Mesenchymal stem cell (in vitro differentiated cells and primary cell): Measurements from ENCODE around the gene KRTAP5-8.

ENCODE experiments used
- DNase-seq: peaks from one replicate; pipeline ENCODE4 v3.0.0-alpha.2; 2013
- H2AFZ ChIP-seq: one replicate; pipeline ENCODE4 v1.6.1; 2013; ENCODE audit warnings: low read depth, mild to moderate bottlenecking, control low read depth, inconsistent platforms, low read length, moderate library complexity
- H2AK5ac ChIP-seq: 2 replicates; pipeline ENCODE4 v1.6.1; 2013; ENCODE audit warnings: low read length, moderate library complexity, mild to moderate bottlenecking, inconsistent platforms; ENCODE audit not compliant: severe bottlenecking
- H2BK120ac ChIP-seq: one replicate; pipeline ENCODE4 v1.6.1; 2013; ENCODE audit warnings: low read depth, mild to moderate bottlenecking, inconsistent platforms, low read length, moderate library complexity
- H2BK12ac ChIP-seq, 2 experiments: one replicate each; pipeline ENCODE4 v1.6.1; 2013; ENCODE audit warnings: inconsistent platforms in 2 of 2, low read length in 2 of 2, mild to moderate bottlenecking in 2 of 2, moderate library complexity in 2 of 2, control low read depth in 1 of 2
- H2BK15ac ChIP-seq: one replicate; pipeline ENCODE4 v1.6.1; 2013; ENCODE audit warnings: mild to moderate bottlenecking, low read depth, inconsistent platforms; ENCODE audit not compliant: poor library complexity, severe bottlenecking
- H2BK5ac ChIP-seq: 2 replicates; pipeline ENCODE4 v1.6.1; 2013; ENCODE audit warnings: low read depth, mild to moderate bottlenecking, low read length, control low read depth, inconsistent platforms; ENCODE audit not compliant: poor library complexity, severe bottlenecking
- H3K14ac ChIP-seq, 2 experiments: one replicate each; pipeline ENCODE4 v1.6.1; 2013; ENCODE audit warnings: inconsistent platforms in 2 of 2, low read length in 2 of 2, control low read depth in 1 of 2, mild to moderate bottlenecking in 1 of 2, moderate library complexity in 1 of 2
- H3K18ac ChIP-seq, 2 experiments: one replicate each; pipeline ENCODE4 v1.6.1; 2013; ENCODE audit warnings: inconsistent platforms in 2 of 2, low read length in 2 of 2, control low read depth in 1 of 2, low read depth in 1 of 2, mild to moderate bottlenecking in 1 of 2
- H3K23ac ChIP-seq, 2 experiments: one replicate each; pipeline ENCODE4 v1.6.1; 2013; ENCODE audit warnings: inconsistent platforms in 2 of 2, low read length in 2 of 2, mild to moderate bottlenecking in 2 of 2, moderate library complexity in 2 of 2, control low read depth in 1 of 2
- H3K27ac ChIP-seq: 2 replicates; pipeline ENCODE4 v1.5.1; 2013; ENCODE audit warnings: mild to moderate bottlenecking, moderate library complexity, low read length, control low read depth, inconsistent platforms; ENCODE audit not compliant: poor library complexity, severe bottlenecking
- H3K27me3 ChIP-seq, 2 experiments: 2 replicates each; pipeline versions ENCODE4 v1.6.1 to v1.7.0; 2013; ENCODE audit warnings: low read length in 2 of 2, mild to moderate bottlenecking in 2 of 2, moderate library complexity in 2 of 2, control low read depth in 1 of 2, inconsistent platforms in 1 of 2; ENCODE audit not compliant: control insufficient read depth in 1 of 2, insufficient read depth in 1 of 2
- H3K36me3 ChIP-seq, 2 experiments: 2 replicates each; pipeline versions ENCODE4 v1.6.1 to v1.7.0; 2013; ENCODE audit warnings: low read length in 2 of 2, control low read depth in 1 of 2, inconsistent platforms in 1 of 2, low read depth in 1 of 2, mild to moderate bottlenecking in 1 of 2; ENCODE audit not compliant: insufficient read depth in 2 of 2, control insufficient read depth in 1 of 2
- H3K4ac ChIP-seq, 2 experiments: one replicate each; pipeline ENCODE4 v1.6.1; 2013; ENCODE audit warnings: inconsistent platforms in 2 of 2, low read length in 2 of 2, mild to moderate bottlenecking in 2 of 2, moderate library complexity in 2 of 2, control low read depth in 1 of 2, low read depth in 1 of 2
- H3K4me1 ChIP-seq: 2 replicates; pipeline ENCODE4 v1.6.1; 2013; ENCODE audit warnings: low read depth, low read length, control low read depth; ENCODE audit not compliant: control insufficient read depth, insufficient read depth
- H3K4me2 ChIP-seq: 2 replicates; pipeline ENCODE4 v1.6.1; 2013; ENCODE audit warnings: low read length, mild to moderate bottlenecking, inconsistent platforms; ENCODE audit not compliant: poor library complexity, severe bottlenecking
- H3K4me3 ChIP-seq, 2 experiments: 2 replicates each; pipeline versions ENCODE4 v1.5.1 to v1.7.0; 2013; ENCODE audit warnings: low read length in 2 of 2, mild to moderate bottlenecking in 2 of 2, control low read depth in 1 of 2, low read depth in 1 of 2; ENCODE audit not compliant: insufficient read depth in 1 of 2
- H3K79me1 ChIP-seq: replicated peaks from 2 replicates; pipeline ENCODE4 v1.6.1; 2013; ENCODE audit warnings: mild to moderate bottlenecking, control low read depth, low read length, inconsistent platforms; ENCODE audit not compliant: poor library complexity, severe bottlenecking
- H3K9ac ChIP-seq: 2 replicates; pipeline ENCODE4 v1.7.0; 2013; ENCODE audit warnings: mild to moderate bottlenecking, low read length, moderate library complexity
- H3K9me3 ChIP-seq: 2 replicates; pipeline ENCODE4 v1.7.0; 2013; ENCODE audit warnings: mild to moderate bottlenecking, low read length; ENCODE audit not compliant: control insufficient read depth
- H4K8ac ChIP-seq: one replicate; pipeline ENCODE4 v1.6.1; 2013; ENCODE audit warnings: inconsistent platforms, mild to moderate bottlenecking, low read length, moderate library complexity
- H4K91ac ChIP-seq: one replicate; pipeline ENCODE4 v1.6.1; 2013; ENCODE audit warnings: mild to moderate bottlenecking, low read length, inconsistent platforms
- WGBS: methylation state at CpG from one replicate; pipeline ENCODE4 v1.1.7; 2013; ENCODE audit warnings: mixed read lengths; 5-methylcytosine and 5-hydroxymethylcytosine counted together

Gene KRTAP5-8

DNA sequence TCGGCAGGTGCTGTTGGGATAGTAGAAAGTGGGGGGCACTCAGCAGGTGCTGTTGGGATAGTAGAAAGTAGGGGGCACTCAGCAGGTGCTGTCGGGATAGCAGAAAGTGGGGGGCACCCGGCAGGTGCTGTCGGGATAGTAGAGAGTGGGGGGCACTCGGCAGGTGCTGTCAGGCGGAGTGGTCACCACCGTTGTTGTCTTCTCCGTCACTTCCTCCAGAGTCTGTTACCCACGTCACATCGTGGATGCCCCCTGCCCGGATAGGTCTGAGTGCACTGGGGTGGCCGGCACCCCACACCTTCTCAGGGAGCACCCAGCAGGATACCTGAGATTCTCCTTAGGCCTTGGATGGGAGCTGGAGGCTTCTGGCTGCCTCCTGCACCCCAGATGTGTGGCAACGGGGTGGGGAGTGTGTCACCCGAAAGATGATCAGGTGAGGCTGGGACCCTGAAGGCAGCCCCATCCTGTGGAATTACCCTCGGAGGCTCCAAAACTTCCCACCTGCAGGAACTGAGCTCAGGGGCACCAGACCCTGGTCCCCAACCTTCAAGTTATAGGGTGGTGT lies 34.9 kb upstream of the KRTAP5-8 start:
- Histone ChIP-seq H2AFZ (no peak overlapping the region), H2BK120ac (no peak overlapping the region), H4K8ac (no peak overlapping the region), H3K14ac (no peak overlapping the region), H3K27me3 (no peaks in the 10 kb centered on the region), H3K4me1 (peaks cover 6% of the 10 kb centered on the region), H3K36me3 (peaks cover 68 to 80% of the 10 kb centered on the region in 2 experiments), H3K23ac (no peak overlapping the region), H3K9me3 (no peaks in the 10 kb centered on the region), H3K4me2 (no peak overlapping the region), H3K4me3 (no peak overlapping the region), H3K27ac (no peak overlapping the region), H2BK12ac (no peak overlapping the region), H3K9ac (no peak overlapping the region), H3K18ac (no peak overlapping the region), H2AK5ac (no peak overlapping the region), H3K79me1 (peaks cover 11% of the 10 kb centered on the region), H2BK15ac (no peak overlapping the region), H3K4ac (no peak overlapping the region), H4K91ac (no peak overlapping the region), H2BK5ac (no peak overlapping the region)
- 97% methylated on average over 14 of the region's 15 CpGs for WGBS
- DNase-seq, result no peak

DNA sequence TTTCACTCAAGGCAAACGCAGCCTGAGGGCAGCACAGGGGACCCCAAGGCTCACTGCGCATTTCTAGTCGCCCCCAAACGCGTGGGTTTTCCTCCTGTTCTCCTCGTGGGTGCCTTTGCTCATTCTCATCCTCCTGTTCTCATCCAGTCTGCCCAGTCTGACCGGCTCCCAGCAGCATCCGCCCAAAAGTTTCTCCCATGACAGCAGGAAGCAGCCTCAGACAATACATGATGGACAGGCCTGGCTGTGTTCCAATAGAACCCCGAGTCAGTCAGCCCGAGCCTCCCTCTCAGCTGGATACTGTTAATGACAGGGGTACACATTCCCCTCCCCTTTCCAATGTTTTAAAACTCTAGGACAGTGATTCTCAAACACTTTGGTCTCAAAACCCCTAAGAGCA lies 33.3 kb upstream of the KRTAP5-8 start:
- Histone ChIP-seq H3K9me3 (peaks cover 4% of the 10 kb centered on the region), H4K91ac (no peak overlapping the region), H3K27ac (no peak overlapping the region), H3K4me3 (no peak overlapping the region), H3K4me1 (peaks cover 4% of the 10 kb centered on the region), H3K4me2 (no peak overlapping the region), H3K27me3 (no peaks in the 10 kb centered on the region), H2BK15ac (no peak overlapping the region), H2AFZ (no peak overlapping the region), H2BK5ac (no peak overlapping the region), H2BK12ac (no peak overlapping the region), H3K14ac (no peak overlapping the region), H3K79me1 (peaks cover 11% of the 10 kb centered on the region), H4K8ac (no peak overlapping the region), H2BK120ac (no peak overlapping the region), H2AK5ac (no peak overlapping the region), H3K4ac (no peak overlapping the region), H3K18ac (no peak overlapping the region), H3K23ac (no peak overlapping the region), H3K9ac (no peak overlapping the region), H3K36me3 (peaks cover 55 to 64% of the 10 kb centered on the region in 2 experiments)
- WGBS, result 80% methylated on average over 10 of the region's 10 CpGs
- DNase-seq, result no peak

DNA sequence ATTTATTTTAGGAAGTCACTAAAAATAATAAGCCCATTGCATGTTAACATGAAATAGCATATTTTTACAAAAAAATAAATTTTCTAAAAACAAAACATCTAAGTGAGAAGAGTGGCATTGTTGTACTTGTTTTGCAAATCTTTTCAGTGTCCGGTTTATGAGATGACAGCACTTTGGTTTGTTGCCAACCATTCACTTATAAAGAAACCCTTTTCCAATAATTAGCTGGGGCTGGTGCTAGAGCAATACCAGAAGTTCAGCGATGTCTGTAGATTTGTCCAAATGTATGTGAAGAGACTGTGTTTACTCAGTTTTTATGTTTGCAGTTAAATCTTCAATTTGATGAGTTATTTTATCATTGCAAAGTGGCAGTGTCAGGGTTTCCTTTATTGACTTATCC lies 32.8 kb upstream of the KRTAP5-8 start:
- no peak overlapping the region for H3K4ac ChIP-seq
- DNase-seq, result no peak
- peaks cover 7% of the 10 kb centered on the region for H3K9me3 ChIP-seq
- no peak overlapping the region for H2BK12ac ChIP-seq
- no peaks in the 10 kb centered on the region for H3K27me3 ChIP-seq
- H2BK15ac ChIP-seq, result no peak overlapping the region
- H3K4me3 ChIP-seq, result no peak overlapping the region
- no peak overlapping the region for H3K9ac ChIP-seq
- H3K79me1 ChIP-seq, result peaks cover 11% of the 10 kb centered on the region
- H3K4me1 ChIP-seq, result peaks cover 4% of the 10 kb centered on the region
- H4K91ac ChIP-seq, result no peak overlapping the region
- no peak overlapping the region for H3K27ac ChIP-seq
- no peak overlapping the region for H3K23ac ChIP-seq
- no peak overlapping the region for H2AK5ac ChIP-seq
- no peak overlapping the region for H3K4me2 ChIP-seq
- no peak overlapping the region for H2AFZ ChIP-seq
- H2BK5ac ChIP-seq, result no peak overlapping the region
- no peak overlapping the region for H3K14ac ChIP-seq
- H3K18ac ChIP-seq, result no peak overlapping the region
- 94% methylated on average over 2 of the region's 2 CpGs for WGBS
- H3K36me3 ChIP-seq, result peaks cover 50 to 59% of the 10 kb centered on the region in 2 experiments
- no peak overlapping the region for H2BK120ac ChIP-seq
- H4K8ac ChIP-seq, result no peak overlapping the region

DNA sequence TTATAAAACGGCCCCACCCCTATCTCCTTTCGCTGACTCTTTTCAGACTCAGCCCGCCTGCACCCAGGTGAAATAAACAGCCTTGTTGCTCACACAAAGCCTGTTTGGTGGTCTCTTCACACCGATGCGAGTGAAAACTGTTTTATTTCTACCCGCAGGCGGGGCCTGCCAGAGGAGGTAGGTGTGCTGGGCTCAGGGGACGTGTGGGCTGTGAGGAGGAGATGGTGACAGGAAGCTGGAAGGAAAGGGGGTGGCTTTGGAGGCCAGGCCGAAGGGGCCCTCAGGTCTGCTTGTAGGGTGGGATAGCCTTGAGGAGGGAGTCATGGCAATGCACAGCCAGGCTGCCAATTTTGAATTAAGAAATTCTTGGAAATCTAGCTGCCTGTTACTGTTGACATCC lies 32.0 kb upstream of the KRTAP5-8 start:
- no peak overlapping the region for H3K14ac ChIP-seq
- 74% methylated on average over 9 of the region's 9 CpGs for WGBS
- H2BK15ac ChIP-seq, result no peak overlapping the region

More for the DNA sequence above, 32.0 kb upstream of the KRTAP5-8 start:
- no peak for DNase-seq
- Histone ChIP-seq H3K79me1 (peaks cover 11% of the 10 kb centered on the region), H2BK12ac (no peak overlapping the region), H3K23ac (no peak overlapping the region), H3K4me2 (no peak overlapping the region), H3K18ac (no peak overlapping the region), H2AFZ (no peak overlapping the region), H3K4ac (no peak overlapping the region), H2AK5ac (no peak overlapping the region), H2BK5ac (no peak overlapping the region), H3K4me3 (no peak overlapping the region), H3K9ac (no peak overlapping the region), H4K8ac (no peak overlapping the region), H3K27ac (no peak overlapping the region), H3K9me3 (peaks cover 15% of the 10 kb centered on the region), H3K27me3 (no peaks in the 10 kb centered on the region), H3K36me3 (peaks cover 43 to 52% of the 10 kb centered on the region in 2 experiments), H2BK120ac (no peak overlapping the region), H4K91ac (no peak overlapping the region), H3K4me1 (peaks cover 3% of the 10 kb centered on the region)
